OCI-LY7 (cell line): ENCODE measurements around the gene MUSK.

Experiments
- EZH2phosphoT487 ChIP-seq: fragments of 200-600 bp; sonication (generic); IDR thresholded peaks from 2 replicates; pipeline ENCODE4 v1.6.1; 2018; ENCODE audit warnings: low read depth, borderline replicate concordance, mild to moderate bottlenecking, mixed run types, antibody characterized with exemption, low read length, moderate library complexity, mixed read lengths
- TF ChIP-seq, protein P1 (sequence below): fragments of 200-600 bp; sonication (generic); conservative IDR thresholded peaks from 2 replicates; pipeline ENCODE4 v1.5.1; 2014; ENCODE audit warnings: mild to moderate bottlenecking, antibody characterized with exemption, low read length, moderate library complexity, mixed read lengths

DNA sequence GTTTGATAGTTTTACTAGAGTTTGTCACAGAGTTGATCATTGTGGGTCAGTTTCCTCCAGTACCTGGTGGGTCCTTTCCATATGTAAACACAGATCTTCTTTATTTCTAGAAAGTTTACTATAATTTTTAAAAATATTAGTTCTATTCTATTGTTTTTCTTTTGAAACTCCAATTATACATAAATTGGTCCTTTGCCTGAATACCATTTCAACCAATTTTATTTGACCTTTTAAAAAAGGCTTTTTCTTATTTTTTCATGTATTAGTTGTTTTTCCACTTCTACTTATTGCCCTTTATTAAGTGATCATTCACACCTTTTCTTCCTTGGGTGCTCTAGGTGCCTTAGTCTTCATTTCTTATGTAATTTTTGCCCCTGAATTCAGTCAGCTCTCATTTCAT, 33.0 kb upstream of the MUSK start:
- TF ChIP-seq, protein P1, sequence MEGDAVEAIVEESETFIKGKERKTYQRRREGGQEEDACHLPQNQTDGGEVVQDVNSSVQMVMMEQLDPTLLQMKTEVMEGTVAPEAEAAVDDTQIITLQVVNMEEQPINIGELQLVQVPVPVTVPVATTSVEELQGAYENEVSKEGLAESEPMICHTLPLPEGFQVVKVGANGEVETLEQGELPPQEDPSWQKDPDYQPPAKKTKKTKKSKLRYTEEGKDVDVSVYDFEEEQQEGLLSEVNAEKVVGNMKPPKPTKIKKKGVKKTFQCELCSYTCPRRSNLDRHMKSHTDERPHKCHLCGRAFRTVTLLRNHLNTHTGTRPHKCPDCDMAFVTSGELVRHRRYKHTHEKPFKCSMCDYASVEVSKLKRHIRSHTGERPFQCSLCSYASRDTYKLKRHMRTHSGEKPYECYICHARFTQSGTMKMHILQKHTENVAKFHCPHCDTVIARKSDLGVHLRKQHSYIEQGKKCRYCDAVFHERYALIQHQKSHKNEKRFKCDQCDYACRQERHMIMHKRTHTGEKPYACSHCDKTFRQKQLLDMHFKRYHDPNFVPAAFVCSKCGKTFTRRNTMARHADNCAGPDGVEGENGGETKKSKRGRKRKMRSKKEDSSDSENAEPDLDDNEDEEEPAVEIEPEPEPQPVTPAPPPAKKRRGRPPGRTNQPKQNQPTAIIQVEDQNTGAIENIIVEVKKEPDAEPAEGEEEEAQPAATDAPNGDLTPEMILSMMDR, result no peak
- no peak for TF ChIP-seq EZH2phosphoT487
